ENCODE measurements around the gene OSCP1.
A peak's percentile ranks its signal among the peaks of the same experiment; 100 is the strongest.

OSCP1 gene

DNA sequence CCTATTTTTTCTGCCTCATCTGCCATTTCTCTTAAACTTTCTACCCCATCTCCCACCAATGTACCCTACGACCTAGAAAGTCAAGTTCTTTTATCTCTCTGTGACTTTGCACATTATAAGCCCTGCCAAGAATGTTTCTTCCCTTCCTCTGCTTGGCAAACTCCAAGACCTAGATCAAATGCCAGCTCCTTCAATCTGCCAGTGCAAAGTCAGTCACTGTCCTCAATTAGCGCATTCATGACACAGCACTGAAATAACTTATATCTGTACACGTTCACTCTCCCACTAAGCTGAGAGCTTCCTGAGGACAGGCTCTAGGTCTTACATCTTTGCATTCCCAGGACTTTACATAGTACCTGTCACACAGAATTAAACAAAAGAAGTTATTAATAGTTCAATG, 31.1 kb downstream of the OSCP1 start:
- Mint-ChIP-seq H3K4me3 (no peak overlapping the region), H3K27ac (no peak overlapping the region), H3K9me3 (no peaks in the 10 kb centered on the region), H3K36me3 (no peaks in the 10 kb centered on the region), H3K4me1 (peaks cover 8 to 14% of the 10 kb centered on the region in 2 donors), H3K27me3 (no peaks in the 10 kb centered on the region)
- ATAC-seq (replicated peaks) (no peak), DNase-seq (no peak)

DNA sequence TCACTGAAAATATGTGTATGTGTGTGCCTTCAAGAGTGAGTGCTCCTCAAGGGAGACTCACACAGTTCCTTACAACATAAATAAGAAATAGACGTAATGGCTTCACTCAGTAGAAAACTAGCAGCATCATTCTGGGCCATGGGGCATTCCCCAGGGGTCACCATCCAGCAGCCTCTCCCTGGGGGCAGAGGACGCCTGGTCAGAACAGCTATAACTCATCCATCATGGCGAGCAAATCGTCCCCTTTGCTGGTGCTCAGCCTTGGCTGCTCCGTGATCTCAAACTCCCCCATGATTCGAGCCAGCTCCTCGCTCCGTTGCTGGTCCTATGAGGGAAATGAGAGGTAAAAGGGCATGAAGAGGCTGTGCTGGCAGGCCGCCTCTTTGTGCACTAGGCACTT, 32.3 kb downstream of the OSCP1 start:
- H3K36me3 Mint-ChIP-seq = no peaks in the 10 kb centered on the region
- DNase-seq (no peak), ATAC-seq (replicated peaks) (no peak)
- peaks cover 8 to 20% of the 10 kb centered on the region in 2 donors for H3K4me1 Mint-ChIP-seq
- no peaks in the 10 kb centered on the region for H3K9me3 Mint-ChIP-seq
- no peak overlapping the region for H3K4me3 Mint-ChIP-seq
- H3K27me3 Mint-ChIP-seq = no peaks in the 10 kb centered on the region
- no peak overlapping the region for H3K27ac Mint-ChIP-seq

- H3K4me1 Mint-ChIP-seq = peaks cover 11 to 34% of the 10 kb centered on the region in 2 donors
Measured at GRCh38 chr1:36415661-36416326, 34.5 kb downstream of the OSCP1 start.

GRCh38 chr1:36414384-36414783, 35.9 kb downstream of the OSCP1 start:
- Mint-ChIP-seq H3K27ac (no peak overlapping the region), H3K9me3 (peaks cover 4 to 5% of the 10 kb centered on the region in 2 donors), H3K4me3 (no peak overlapping the region), H3K27me3 (no peaks in the 10 kb centered on the region), H3K4me1 (peaks cover 10 to 36% of the 10 kb centered on the region in 2 donors), H3K36me3 (peaks cover 9 to 12% of the 10 kb centered on the region in 2 donors)
- ATAC-seq (replicated peaks) (no peak), DNase-seq (no peak)

More at GRCh38 chr1:36415661-36416326, 34.5 kb downstream of the OSCP1 start:
- Mint-ChIP-seq H3K4me3 (no peak overlapping the region), H3K9me3 (peaks cover 4 to 5% of the 10 kb centered on the region in 2 donors), H3K27ac (peak overlapping the region; percentile 20), H3K27me3 (no peaks in the 10 kb centered on the region), H3K36me3 (peaks cover 4 to 7% of the 10 kb centered on the region in 2 donors)
- no peak for ATAC-seq (replicated peaks)
- no peak for DNase-seq

- peak overlapping the region in 1 of 2 donors; percentile 0 for H3K4me3 Mint-ChIP-seq
- peaks cover 4 to 5% of the 10 kb centered on the region in 2 donors for H3K9me3 Mint-ChIP-seq
- peak; percentile 43 for DNase-seq
- peak; percentile 78 to 95 for ATAC-seq (replicated peaks)
- H3K27ac Mint-ChIP-seq = peak overlapping the region; percentile 81
- H3K36me3 Mint-ChIP-seq = peaks cover 9 to 14% of the 10 kb centered on the region in 2 donors
- no peaks in the 10 kb centered on the region for H3K27me3 Mint-ChIP-seq
- H3K4me1 Mint-ChIP-seq = peaks cover 10 to 36% of the 10 kb centered on the region in 2 donors
Measured at GRCh38 chr1:36411674-36412648, 38.3 kb downstream of the OSCP1 start.

GRCh38 chr1:36408479-36408878, 41.8 kb downstream of the OSCP1 start:
- no peak overlapping the region for H3K4me3 Mint-ChIP-seq

DNA sequence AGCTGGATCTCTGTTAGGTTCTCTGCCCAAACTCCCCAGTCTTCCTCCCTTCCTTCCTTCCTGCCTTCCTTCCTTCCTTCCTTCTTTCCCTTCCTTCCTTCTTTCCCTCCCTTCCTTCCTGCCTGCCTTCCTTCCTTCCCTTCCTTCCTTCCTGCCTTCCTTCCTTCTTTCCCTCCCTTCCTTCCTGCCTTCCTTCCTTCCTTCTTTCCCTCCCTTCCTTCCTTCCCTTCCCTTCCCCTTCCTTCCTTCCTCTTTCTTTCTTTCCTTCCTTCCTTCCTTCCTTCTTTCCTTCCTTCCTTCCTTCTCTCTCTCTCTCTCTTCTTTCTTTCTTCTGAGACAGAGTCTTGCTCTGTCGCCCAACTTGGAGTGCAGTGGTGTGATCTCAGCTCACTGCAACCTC, 43.8 kb downstream of the OSCP1 start:
- DNase-seq (no peak), ATAC-seq (replicated peaks) (no peak)
- no peak overlapping the region for H3K27ac Mint-ChIP-seq
- H3K36me3 Mint-ChIP-seq = peaks cover 7 to 12% of the 10 kb centered on the region in 2 donors
- H3K27me3 Mint-ChIP-seq = no peaks in the 10 kb centered on the region
- H3K9me3 Mint-ChIP-seq = peaks cover 1 to 2% of the 10 kb centered on the region in 2 donors
- no peak overlapping the region for H3K4me3 Mint-ChIP-seq
- H3K4me1 Mint-ChIP-seq = peaks cover 9 to 33% of the 10 kb centered on the region in 2 donors

More at GRCh38 chr1:36408479-36408878, 41.8 kb downstream of the OSCP1 start:
- no peaks in the 10 kb centered on the region for H3K27me3 Mint-ChIP-seq
- H3K4me1 Mint-ChIP-seq = peaks cover 15 to 32% of the 10 kb centered on the region in 2 donors
- no peak overlapping the region for H3K27ac Mint-ChIP-seq
- no peak for ATAC-seq (replicated peaks)
- peaks cover 9 to 14% of the 10 kb centered on the region in 2 donors for H3K36me3 Mint-ChIP-seq
- peaks cover 4 to 5% of the 10 kb centered on the region in 2 donors for H3K9me3 Mint-ChIP-seq
- DNase-seq = no peak

GRCh38 chr1:36402504-36402890, 47.8 kb downstream of the OSCP1 start:
- no peak for DNase-seq
- Mint-ChIP-seq H3K27ac (no peak overlapping the region), H3K27me3 (no peaks in the 10 kb centered on the region), H3K9me3 (no peaks in the 10 kb centered on the region), H3K4me3 (no peak overlapping the region), H3K4me1 (peaks cover 12 to 41% of the 10 kb centered on the region in 2 donors), H3K36me3 (peaks cover 3% of the 10 kb centered on the region in 2 donors)
- no peak for ATAC-seq (replicated peaks)

DNA sequence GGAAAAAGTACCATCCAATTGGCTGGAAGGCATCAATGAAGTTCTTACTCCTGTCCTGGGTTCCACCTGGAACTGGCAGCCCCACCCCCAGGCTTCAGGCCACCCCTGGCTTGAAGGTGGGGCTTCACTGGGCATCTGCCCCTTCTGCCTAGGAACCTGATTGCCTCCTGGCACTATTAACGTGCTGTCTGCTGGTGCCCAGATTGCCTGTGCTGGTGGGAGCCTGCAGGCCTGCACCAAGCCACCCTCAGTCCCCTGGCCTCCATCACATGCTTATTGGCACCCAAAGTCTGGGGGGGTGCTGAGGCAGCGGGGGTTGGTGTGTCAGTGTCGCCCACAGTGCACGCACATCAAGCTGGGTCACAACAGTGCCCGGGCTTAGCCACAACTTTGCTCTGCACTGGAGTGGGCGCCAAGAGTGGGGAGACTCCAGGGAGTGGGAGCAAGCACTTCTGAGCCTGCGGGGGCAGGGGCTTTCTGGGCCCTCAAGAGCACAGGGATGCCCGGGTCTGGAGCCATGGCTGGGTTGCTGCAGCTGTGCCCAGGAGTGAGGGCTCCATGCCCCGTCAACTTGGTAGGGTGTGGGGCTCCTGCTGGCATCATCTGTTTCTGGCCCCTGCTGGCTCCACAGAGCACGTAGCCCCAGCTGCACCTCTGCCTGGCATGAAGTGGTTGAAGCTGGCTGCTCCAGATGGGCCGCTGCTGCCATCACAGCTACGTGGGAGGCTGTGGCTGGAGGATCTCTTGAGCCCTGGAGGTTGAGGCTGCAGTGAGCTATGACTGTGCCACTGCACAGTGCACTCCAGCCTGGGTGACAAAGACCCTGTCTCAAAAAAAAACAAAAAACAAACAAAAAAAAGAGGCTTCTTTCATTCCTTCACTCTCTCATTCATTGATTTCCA, 48.4 kb downstream of the OSCP1 start:
- ATAC-seq (replicated peaks) (no peak), DNase-seq (no peak)
- Mint-ChIP-seq H3K36me3 (peaks cover 3 to 4% of the 10 kb centered on the region in 2 donors), H3K27me3 (no peaks in the 10 kb centered on the region), H3K4me1 (peaks cover 15 to 45% of the 10 kb centered on the region in 2 donors), H3K9me3 (no peaks in the 10 kb centered on the region), H3K4me3 (peak overlapping the region; percentile 79 to 89), H3K27ac (peak overlapping the region; percentile 93)

DNA sequence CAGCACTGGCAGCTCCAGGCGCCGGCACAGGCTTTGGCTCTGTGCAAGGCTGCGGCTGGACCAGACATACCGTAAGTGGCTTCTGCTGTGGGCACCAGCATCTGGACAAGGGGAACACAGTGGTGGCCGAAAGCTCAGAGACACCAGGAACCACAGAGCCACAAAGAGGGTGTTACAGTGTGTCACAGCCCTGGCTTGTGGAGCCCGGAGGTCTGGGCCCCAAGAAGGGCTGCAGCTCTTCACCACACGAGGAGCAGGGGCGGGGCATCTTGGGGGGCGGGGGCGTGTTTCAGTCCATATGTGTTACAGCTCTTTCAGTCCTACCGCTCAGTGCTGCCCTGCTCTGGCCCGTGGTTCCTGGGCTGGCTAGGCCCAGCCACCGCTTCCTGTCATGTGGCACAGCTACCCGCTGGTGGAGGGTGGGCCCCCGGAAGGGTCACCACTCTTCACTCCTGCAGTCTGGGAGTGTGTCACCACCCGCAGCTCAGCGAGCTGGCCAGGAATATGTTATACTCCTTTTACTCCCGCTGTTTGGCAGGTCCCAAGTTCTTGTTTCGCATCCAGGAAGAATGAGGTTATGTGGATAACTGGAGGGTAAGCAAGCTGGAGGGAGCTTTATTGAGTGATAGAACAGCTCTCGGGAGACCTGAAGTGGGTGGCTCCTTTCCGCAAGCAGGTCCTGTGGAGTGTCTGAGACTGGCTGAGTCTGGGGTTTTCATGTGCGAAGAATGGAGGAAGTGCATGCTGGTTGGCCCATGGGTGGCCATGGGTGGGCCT, 49.2 kb downstream of the OSCP1 start:
- H3K4me3 Mint-ChIP-seq = peak overlapping the region; percentile 79 to 89
- H3K27me3 Mint-ChIP-seq = no peaks in the 10 kb centered on the region
- H3K9me3 Mint-ChIP-seq = no peaks in the 10 kb centered on the region
- DNase-seq = peak; percentile 44
- peaks cover 3 to 4% of the 10 kb centered on the region in 2 donors for H3K36me3 Mint-ChIP-seq
- peak; percentile 33 to 68 for ATAC-seq (replicated peaks)
- peak overlapping the region; percentile 93 for H3K27ac Mint-ChIP-seq
- H3K4me1 Mint-ChIP-seq = peaks cover 17 to 45% of the 10 kb centered on the region in 2 donors

GRCh38 chr1:36400514-36400824, 49.8 kb downstream of the OSCP1 start:
- no peak for ATAC-seq (replicated peaks)
- Mint-ChIP-seq H3K4me3 (peak overlapping the region; percentile 29 to 89), H3K27me3 (no peaks in the 10 kb centered on the region), H3K27ac (no peak overlapping the region), H3K36me3 (peaks cover 3 to 4% of the 10 kb centered on the region in 2 donors), H3K9me3 (no peaks in the 10 kb centered on the region), H3K4me1 (peaks cover 17 to 50% of the 10 kb centered on the region in 2 donors)
- DNase-seq = no peak

GRCh38 chr1:36398370-36398977, 51.8 kb downstream of the OSCP1 start:
- Mint-ChIP-seq H3K27ac (peak overlapping the region; percentile 100), H3K4me3 (peak overlapping the region; percentile 97 to 98), H3K27me3 (no peaks in the 10 kb centered on the region), H3K36me3 (peaks cover 5 to 15% of the 10 kb centered on the region in 2 donors), H3K9me3 (no peaks in the 10 kb centered on the region), H3K4me1 (peaks cover 20 to 58% of the 10 kb centered on the region in 2 donors)
- DNase-seq (no peak), ATAC-seq (replicated peaks) (no peak)
